ENCODE measurements around the gene C6.

C6 gene

DNA sequence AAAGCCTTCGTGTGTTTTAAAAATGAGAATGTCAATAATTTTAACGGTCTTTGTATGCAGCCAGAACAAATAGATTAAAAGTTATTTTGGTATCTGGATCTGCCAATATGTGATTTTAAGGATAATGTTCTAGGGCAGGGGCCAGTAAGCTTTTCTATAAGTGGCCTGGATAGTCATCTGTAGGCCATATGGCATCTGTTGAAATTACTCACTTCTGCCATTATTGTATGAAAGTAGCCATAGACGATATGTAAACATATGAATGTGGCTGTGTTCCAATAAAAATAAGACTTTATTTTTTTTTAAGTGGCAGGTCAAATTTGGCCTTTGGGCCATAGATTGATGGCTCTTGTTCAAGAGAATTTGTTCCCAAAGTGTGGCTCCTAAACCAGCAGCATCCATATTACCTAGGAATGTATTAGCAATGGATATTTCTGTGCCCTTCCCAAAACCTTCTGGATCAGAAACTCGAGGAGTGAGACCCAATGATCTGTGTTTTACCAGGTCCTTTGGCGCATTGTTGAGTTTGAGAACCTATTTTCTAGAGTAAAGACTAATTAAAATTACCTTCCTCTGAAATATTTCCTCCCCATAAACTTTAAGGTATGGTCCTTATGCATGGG lies 55.9 kb downstream of the C6 start:
- H3K27ac ChIP-seq (replicated peaks; ENCODE audit: low read length): no peak overlapping the region
- H3K9ac ChIP-seq (ENCODE audit: low read depth, low read length, poor library complexity): no peak overlapping the region
- H3K4me2 ChIP-seq (ENCODE audit: insufficient read depth, low read length, poor library complexity, severe bottlenecking): no peak overlapping the region
- no peak for DNase-seq (ENCODE audit: low spot score)
- no peak overlapping the region for H2BK120ac ChIP-seq (ENCODE audit: low read depth, low read length)
- H3K4ac ChIP-seq (ENCODE audit: low read length): no peak overlapping the region
- no peak overlapping the region for H2BK12ac ChIP-seq (ENCODE audit: low read length)
- WGBS, 2 donors (ENCODE audit: extremely low coverage in 2 of 2, insufficient read length in 2 of 2, insufficient replicate concordance in 1 of 2): no CpG with 5 or more reads among the region's 5 CpGs
- no peak overlapping the region for H3K23ac ChIP-seq (ENCODE audit: low read depth, low read length, poor library complexity)
- H2AK5ac ChIP-seq (ENCODE audit: low read depth, low read length): no peak overlapping the region
- no peak overlapping the region for H2AFZ ChIP-seq (ENCODE audit: low read length)
- no peaks in the 10 kb centered on the region for H3K4me1 ChIP-seq (ENCODE audit: control insufficient read depth in 2 of 2, insufficient read depth in 1 of 2, low read depth in 1 of 2, low read length in 2 of 2)
- H3K27me3 ChIP-seq (ENCODE audit: control insufficient read depth in 3 of 3, insufficient read depth in 3 of 3, low read depth in 1 of 3, low read length in 3 of 3): no peaks in the 10 kb centered on the region
- no peak overlapping the region for H4K8ac ChIP-seq (ENCODE audit: low read depth, low read length)
- H3K4me3 ChIP-seq (ENCODE audit: low read length in 2 of 2): no peak overlapping the region
- no peak overlapping the region for H4K91ac ChIP-seq (ENCODE audit: low read depth, low read length, poor library complexity)
- no peak overlapping the region for H3K14ac ChIP-seq (ENCODE audit: low read length)
- no peak overlapping the region for H2BK15ac ChIP-seq (ENCODE audit: low read length)
- no peak overlapping the region for H2BK5ac ChIP-seq (ENCODE audit: low read length)
- H3K36me3 ChIP-seq (replicated peaks in 1 of 2; ENCODE audit: control insufficient read depth in 2 of 2, insufficient read depth in 2 of 2, low read length in 2 of 2): no peaks in the 10 kb centered on the region
- H3K9me3 ChIP-seq (replicated peaks in 1 of 2; ENCODE audit: control insufficient read depth in 2 of 2, insufficient read depth in 1 of 2, low read depth in 1 of 2, low read length in 2 of 2): no peaks in the 10 kb centered on the region
- H3K18ac ChIP-seq (ENCODE audit: low read length): no peak overlapping the region
- H3K79me1 ChIP-seq (ENCODE audit: low read depth, low read length): no peaks in the 10 kb centered on the region

DNA sequence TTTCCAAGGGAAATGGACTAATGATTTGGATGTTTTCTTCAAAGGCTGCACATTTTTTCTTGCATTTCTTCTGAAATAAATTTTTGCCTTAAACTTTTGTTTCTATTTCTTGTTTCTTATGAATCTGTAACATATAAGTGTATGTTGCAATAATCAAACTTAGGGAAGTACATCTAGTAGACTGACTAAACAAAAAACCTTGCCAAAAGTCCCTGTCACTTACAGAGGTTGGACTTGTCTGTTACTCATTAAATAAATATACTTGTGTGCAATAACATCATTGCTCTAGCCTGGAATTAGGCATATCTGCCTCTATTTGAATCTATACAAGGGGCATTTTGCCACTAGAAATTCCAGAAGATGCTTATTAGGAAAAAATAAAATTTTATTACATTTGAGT lies 56.6 kb downstream of the C6 start:
- no peak for DNase-seq (ENCODE audit: low spot score)
- Histone ChIP-seq H2AK5ac (ENCODE audit: low read depth, low read length) (no peak overlapping the region), H4K91ac (ENCODE audit: low read depth, low read length, poor library complexity) (no peak overlapping the region), H3K4me3 (ENCODE audit: low read length in 2 of 2) (no peak overlapping the region), H2BK5ac (ENCODE audit: low read length) (no peak overlapping the region), H3K36me3 (replicated peaks in 1 of 2; ENCODE audit: control insufficient read depth in 2 of 2, insufficient read depth in 2 of 2, low read length in 2 of 2) (no peaks in the 10 kb centered on the region), H3K18ac (ENCODE audit: low read length) (no peak overlapping the region), H3K14ac (ENCODE audit: low read length) (no peak overlapping the region), H3K4me2 (ENCODE audit: insufficient read depth, low read length, poor library complexity, severe bottlenecking) (no peak overlapping the region), H3K4me1 (ENCODE audit: control insufficient read depth in 2 of 2, insufficient read depth in 1 of 2, low read depth in 1 of 2, low read length in 2 of 2) (no peaks in the 10 kb centered on the region), H2AFZ (ENCODE audit: low read length) (no peak overlapping the region), H2BK15ac (ENCODE audit: low read length) (no peak overlapping the region), H3K27me3 (ENCODE audit: control insufficient read depth in 3 of 3, insufficient read depth in 3 of 3, low read depth in 1 of 3, low read length in 3 of 3) (no peaks in the 10 kb centered on the region), H3K9me3 (replicated peaks in 1 of 2; ENCODE audit: control insufficient read depth in 2 of 2, insufficient read depth in 1 of 2, low read depth in 1 of 2, low read length in 2 of 2) (no peaks in the 10 kb centered on the region), H2BK120ac (ENCODE audit: low read depth, low read length) (no peak overlapping the region), H3K9ac (ENCODE audit: low read depth, low read length, poor library complexity) (no peak overlapping the region), H3K27ac (replicated peaks; ENCODE audit: low read length) (no peak overlapping the region), H4K8ac (ENCODE audit: low read depth, low read length) (no peak overlapping the region), H3K23ac (ENCODE audit: low read depth, low read length, poor library complexity) (no peak overlapping the region), H3K79me1 (ENCODE audit: low read depth, low read length) (no peaks in the 10 kb centered on the region), H3K4ac (ENCODE audit: low read length) (no peak overlapping the region), H2BK12ac (ENCODE audit: low read length) (no peak overlapping the region)

DNA sequence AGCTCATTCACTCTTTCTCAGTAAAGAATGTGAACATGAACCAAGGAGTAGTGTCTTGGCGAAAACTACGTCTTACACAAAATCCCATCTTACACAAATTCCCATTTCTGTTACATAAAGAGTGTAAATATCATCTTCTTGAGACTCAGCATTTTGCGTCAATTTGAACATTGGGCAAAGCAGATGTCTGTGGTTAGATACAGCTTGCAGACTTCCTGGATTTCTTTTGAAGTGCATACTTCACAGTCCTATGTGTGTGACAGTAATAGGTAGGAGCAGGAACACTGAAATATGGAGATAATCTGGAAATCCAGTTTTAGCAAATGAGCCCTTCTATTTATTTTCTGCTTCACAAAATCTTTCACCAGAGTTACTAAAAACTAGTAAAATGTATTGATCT lies 58.8 kb downstream of the C6 start:
- H4K8ac ChIP-seq (ENCODE audit: low read depth, low read length): no peak overlapping the region
- H3K27me3 ChIP-seq (ENCODE audit: control insufficient read depth in 3 of 3, insufficient read depth in 3 of 3, low read depth in 1 of 3, low read length in 3 of 3): no peaks in the 10 kb centered on the region
- H2BK15ac ChIP-seq (ENCODE audit: low read length): no peak overlapping the region
- H3K9ac ChIP-seq (ENCODE audit: low read depth, low read length, poor library complexity): no peak overlapping the region
- H3K14ac ChIP-seq (ENCODE audit: low read length): no peak overlapping the region
- H3K4me2 ChIP-seq (ENCODE audit: insufficient read depth, low read length, poor library complexity, severe bottlenecking): no peak overlapping the region
- H3K4ac ChIP-seq (ENCODE audit: low read length): no peak overlapping the region
- no peak overlapping the region for H2AK5ac ChIP-seq (ENCODE audit: low read depth, low read length)
- no peak for DNase-seq (ENCODE audit: low spot score)
- H2BK12ac ChIP-seq (ENCODE audit: low read length): no peak overlapping the region
- H3K79me1 ChIP-seq (ENCODE audit: low read depth, low read length): no peaks in the 10 kb centered on the region
- WGBS, 2 donors (ENCODE audit: extremely low coverage in 2 of 2, insufficient read length in 2 of 2, insufficient replicate concordance in 1 of 2): no CpG with 5 or more reads among the region's 3 CpGs
- H3K23ac ChIP-seq (ENCODE audit: low read depth, low read length, poor library complexity): no peak overlapping the region
- H3K9me3 ChIP-seq (replicated peaks in 1 of 2; ENCODE audit: control insufficient read depth in 2 of 2, insufficient read depth in 1 of 2, low read depth in 1 of 2, low read length in 2 of 2): no peaks in the 10 kb centered on the region
- H2BK5ac ChIP-seq (ENCODE audit: low read length): no peak overlapping the region
- H3K4me1 ChIP-seq (ENCODE audit: control insufficient read depth in 2 of 2, insufficient read depth in 1 of 2, low read depth in 1 of 2, low read length in 2 of 2): no peaks in the 10 kb centered on the region
- H4K91ac ChIP-seq (ENCODE audit: low read depth, low read length, poor library complexity): no peak overlapping the region
- no peak overlapping the region for H3K18ac ChIP-seq (ENCODE audit: low read length)
- H3K4me3 ChIP-seq (ENCODE audit: low read length in 2 of 2): no peak overlapping the region
- no peaks in the 10 kb centered on the region for H3K36me3 ChIP-seq (replicated peaks in 1 of 2; ENCODE audit: control insufficient read depth in 2 of 2, insufficient read depth in 2 of 2, low read length in 2 of 2)
- H2BK120ac ChIP-seq (ENCODE audit: low read depth, low read length): no peak overlapping the region
- no peak overlapping the region for H3K27ac ChIP-seq (replicated peaks; ENCODE audit: low read length)
- H2AFZ ChIP-seq (ENCODE audit: low read length): no peak overlapping the region

DNA sequence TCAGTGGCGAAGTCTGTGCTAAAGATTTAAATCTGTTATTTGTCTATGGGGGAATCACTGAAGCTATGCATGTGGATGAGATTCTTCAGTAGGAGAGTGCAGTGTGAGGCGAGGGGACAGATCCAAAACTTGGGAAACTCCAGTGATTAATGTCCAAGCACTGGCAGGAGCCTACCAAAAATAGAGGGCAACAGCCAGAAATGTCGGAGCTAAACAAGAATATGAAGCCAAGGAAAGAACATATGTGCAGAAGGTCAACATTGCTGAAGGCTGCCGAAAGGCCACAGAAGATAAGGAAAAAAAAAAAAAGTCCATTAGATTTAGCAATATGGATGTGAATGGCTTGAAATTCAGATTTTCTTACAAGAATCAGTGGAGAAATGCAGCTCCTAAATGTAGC lies 61.8 kb downstream of the C6 start:
- Histone ChIP-seq H3K23ac (ENCODE audit: low read depth, low read length, poor library complexity) (no peak overlapping the region), H3K4me2 (ENCODE audit: insufficient read depth, low read length, poor library complexity, severe bottlenecking) (no peak overlapping the region), H4K8ac (ENCODE audit: low read depth, low read length) (no peak overlapping the region), H2BK5ac (ENCODE audit: low read length) (no peak overlapping the region), H3K14ac (ENCODE audit: low read length) (no peak overlapping the region), H3K79me1 (ENCODE audit: low read depth, low read length) (no peaks in the 10 kb centered on the region), H3K4ac (ENCODE audit: low read length) (no peak overlapping the region), H3K27ac (replicated peaks; ENCODE audit: low read length) (no peak overlapping the region), H3K9me3 (replicated peaks in 1 of 2; ENCODE audit: control insufficient read depth in 2 of 2, insufficient read depth in 1 of 2, low read depth in 1 of 2, low read length in 2 of 2) (no peaks in the 10 kb centered on the region), H2AFZ (ENCODE audit: low read length) (no peak overlapping the region), H3K27me3 (ENCODE audit: control insufficient read depth in 3 of 3, insufficient read depth in 3 of 3, low read depth in 1 of 3, low read length in 3 of 3) (no peaks in the 10 kb centered on the region), H2AK5ac (ENCODE audit: low read depth, low read length) (no peak overlapping the region), H3K36me3 (replicated peaks in 1 of 2; ENCODE audit: control insufficient read depth in 2 of 2, insufficient read depth in 2 of 2, low read length in 2 of 2) (no peaks in the 10 kb centered on the region), H3K4me1 (ENCODE audit: control insufficient read depth in 2 of 2, insufficient read depth in 1 of 2, low read depth in 1 of 2, low read length in 2 of 2) (no peaks in the 10 kb centered on the region), H3K18ac (ENCODE audit: low read length) (no peak overlapping the region), H3K4me3 (ENCODE audit: low read length in 2 of 2) (no peak overlapping the region), H2BK120ac (ENCODE audit: low read depth, low read length) (no peak overlapping the region), H4K91ac (ENCODE audit: low read depth, low read length, poor library complexity) (no peak overlapping the region), H3K9ac (ENCODE audit: low read depth, low read length, poor library complexity) (no peak overlapping the region), H2BK12ac (ENCODE audit: low read length) (no peak overlapping the region), H2BK15ac (ENCODE audit: low read length) (no peak overlapping the region)
- WGBS, 2 donors (ENCODE audit: extremely low coverage in 2 of 2, insufficient read length in 2 of 2, insufficient replicate concordance in 1 of 2): no CpG with 5 or more reads among the region's 4 CpGs
- DNase-seq (ENCODE audit: low spot score): no peak

Measured in neuronal stem cell (in vitro differentiated cells).